ENCODE results near the gene MAP2K4. TPM values are rescaled to one million over a fixed set of nuclear protein-coding genes. Genes with fewer than 3 reads are reported as not detected.

The MAP2K4 gene
- total RNA-seq, 4 donors from 2014 or later, result 23.1 to 31.9 (median 31.0) TPM

DNA sequence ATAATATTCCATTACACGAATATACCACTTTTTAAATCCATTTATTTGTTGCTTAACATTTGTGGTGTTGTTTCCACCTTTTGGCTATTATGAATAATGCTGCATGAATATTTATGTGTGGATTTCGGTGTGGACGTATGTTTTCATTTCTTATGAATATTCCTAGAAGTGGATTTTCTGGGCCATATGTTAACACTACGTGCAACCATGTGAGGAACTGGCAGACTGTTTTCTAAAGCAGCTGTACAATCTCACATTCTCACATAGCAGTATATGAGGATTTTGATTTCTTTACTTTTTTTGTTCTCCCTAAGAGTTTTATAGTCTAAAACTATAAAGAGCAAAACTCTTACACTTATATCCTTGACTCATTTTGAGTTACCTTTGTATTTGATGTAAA is 143.4 kb downstream of the MAP2K4 start:
- Histone ChIP-seq H3K4me1 (no peaks in the 10 kb centered on the region), H3K27me3 (no peaks in the 10 kb centered on the region), H3K9me3 (peaks cover 0 to 6% (median 0%) of the 10 kb centered on the region in 4 donors), H3K36me3 (no peaks in the 10 kb centered on the region), H3K4me3 (no peak overlapping the region), H3K27ac (replicated peaks in 1 of 4) (no peak overlapping the region)
- no peak for TF ChIP-seq POLR2A (IDR thresholded peaks at IDR 0.05; ENCODE audit: low read depth)
- no peak for TF ChIP-seq POLR2AphosphoS5 (IDR thresholded peaks at IDR 0.05)
- no peak for TF ChIP-seq EP300 (IDR thresholded peaks at IDR 0.05)
- TF ChIP-seq, protein P1, sequence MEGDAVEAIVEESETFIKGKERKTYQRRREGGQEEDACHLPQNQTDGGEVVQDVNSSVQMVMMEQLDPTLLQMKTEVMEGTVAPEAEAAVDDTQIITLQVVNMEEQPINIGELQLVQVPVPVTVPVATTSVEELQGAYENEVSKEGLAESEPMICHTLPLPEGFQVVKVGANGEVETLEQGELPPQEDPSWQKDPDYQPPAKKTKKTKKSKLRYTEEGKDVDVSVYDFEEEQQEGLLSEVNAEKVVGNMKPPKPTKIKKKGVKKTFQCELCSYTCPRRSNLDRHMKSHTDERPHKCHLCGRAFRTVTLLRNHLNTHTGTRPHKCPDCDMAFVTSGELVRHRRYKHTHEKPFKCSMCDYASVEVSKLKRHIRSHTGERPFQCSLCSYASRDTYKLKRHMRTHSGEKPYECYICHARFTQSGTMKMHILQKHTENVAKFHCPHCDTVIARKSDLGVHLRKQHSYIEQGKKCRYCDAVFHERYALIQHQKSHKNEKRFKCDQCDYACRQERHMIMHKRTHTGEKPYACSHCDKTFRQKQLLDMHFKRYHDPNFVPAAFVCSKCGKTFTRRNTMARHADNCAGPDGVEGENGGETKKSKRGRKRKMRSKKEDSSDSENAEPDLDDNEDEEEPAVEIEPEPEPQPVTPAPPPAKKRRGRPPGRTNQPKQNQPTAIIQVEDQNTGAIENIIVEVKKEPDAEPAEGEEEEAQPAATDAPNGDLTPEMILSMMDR (IDR thresholded peaks at IDR 0.05), result no peak
- no peak for DNase-seq (ENCODE audit: extremely low spot score)
- WGBS, result 83% methylated on average over 4 of the region's 4 CpGs
- intact Hi-C loops (cut with DNase I), result no loop called here

- 89% methylated on average over 13 of the region's 13 CpGs for WGBS
- intact Hi-C loops (cut with DNase I), result loop anchor here (10.0 kb wide), 1 partner anchor 566 kb away; no protein-coding TSS in a partner anchor
- Histone ChIP-seq H3K4me1 (peaks cover 0 to 21% (median 7%) of the 10 kb centered on the region in 4 donors), H3K9me3 (no peaks in the 10 kb centered on the region), H3K27ac (replicated peaks in 1 of 4) (no peak overlapping the region), H3K36me3 (no peaks in the 10 kb centered on the region), H3K27me3 (no peaks in the 10 kb centered on the region), H3K4me3 (no peak overlapping the region)
- no peak for TF ChIP-seq POLR2A (IDR thresholded peaks at IDR 0.05; ENCODE audit: low read depth)
- TF ChIP-seq POLR2AphosphoS5 (IDR thresholded peaks at IDR 0.05), result no peak
- no peak for TF ChIP-seq EP300 (IDR thresholded peaks at IDR 0.05)
- TF ChIP-seq, protein P1 (IDR thresholded peaks at IDR 0.05), result no peak
- DNase-seq (ENCODE audit: extremely low spot score), result no peak
Observed at GRCh38 chr17:12178644-12179330, 158.1 kb downstream of the MAP2K4 start.

- Histone ChIP-seq H3K9me3 (no peaks in the 10 kb centered on the region), H3K4me1 (peaks cover 0 to 21% (median 7%) of the 10 kb centered on the region in 4 donors), H3K4me3 (peak overlapping the region in 1 of 4 donors; percentile 11), H3K36me3 (no peaks in the 10 kb centered on the region), H3K27ac (replicated peaks in 1 of 4) (peak overlapping the region; percentile 54 to 76 (median 67)), H3K27me3 (no peaks in the 10 kb centered on the region)
- TF ChIP-seq, protein P1 (IDR thresholded peaks at IDR 0.05), result peak; percentile 74 to 75 (median 74)
- TF ChIP-seq EP300 (IDR thresholded peaks at IDR 0.05) (no peak), POLR2AphosphoS5 (IDR thresholded peaks at IDR 0.05) (no peak), POLR2A (IDR thresholded peaks at IDR 0.05; ENCODE audit: low read depth) (no peak)
- DNase-seq (ENCODE audit: extremely low spot score), result no peak
- WGBS, result 6% methylated on average over 7 of the region's 7 CpGs
- intact Hi-C loops (cut with DNase I), result loop anchor here (2.0 to 10.0 kb wide), 4 partner anchors 77 to 822 kb away; no protein-coding TSS in a partner anchor
Observed at GRCh38 chr17:12180644-12181261, 160.1 kb downstream of the MAP2K4 start.

DNA sequence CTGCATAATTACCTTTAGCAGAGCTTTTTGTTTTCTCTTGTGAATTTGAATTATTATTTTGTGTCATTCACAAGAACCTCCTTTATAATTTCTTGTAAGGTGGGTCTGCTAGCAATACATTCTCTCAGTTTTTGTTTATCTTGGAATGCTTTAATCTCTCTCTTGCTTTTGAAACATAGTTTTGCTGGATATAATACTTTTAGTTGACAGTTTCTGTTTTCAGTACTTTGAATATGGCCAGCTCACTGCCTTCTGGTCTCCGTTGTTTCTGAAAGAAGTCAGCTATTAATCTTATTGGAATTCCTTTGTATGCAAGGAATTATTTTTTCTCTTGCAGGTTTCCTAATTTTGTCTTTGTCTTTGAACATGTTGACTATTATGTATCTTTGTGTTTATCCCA is 167.0 kb downstream of the MAP2K4 start:
- 73% methylated on average over 1 of the region's 1 CpG for WGBS
- H3K4me3 ChIP-seq, result no peak overlapping the region
- intact Hi-C loops (cut with DNase I), result loop anchor here (10.0 kb wide), 1 partner anchor 357 kb away; no protein-coding TSS in a partner anchor

More for the DNA sequence above, 167.0 kb downstream of the MAP2K4 start:
- peaks cover 0 to 5% (median 2%) of the 10 kb centered on the region in 4 donors for H3K4me1 ChIP-seq
- H3K27me3 ChIP-seq, result no peaks in the 10 kb centered on the region
- TF ChIP-seq EP300 (IDR thresholded peaks at IDR 0.05) (no peak), POLR2AphosphoS5 (IDR thresholded peaks at IDR 0.05) (no peak), POLR2A (IDR thresholded peaks at IDR 0.05; ENCODE audit: low read depth) (no peak)
- TF ChIP-seq, protein P1 (IDR thresholded peaks at IDR 0.05), result no peak
- H3K36me3 ChIP-seq, result no peaks in the 10 kb centered on the region
- H3K9me3 ChIP-seq, result peaks cover 0 to 14% (median 9%) of the 10 kb centered on the region in 4 donors
- no peak overlapping the region for H3K27ac ChIP-seq (replicated peaks in 1 of 4)
- DNase-seq (ENCODE audit: extremely low spot score), result no peak
